ENCODE data around the gene DOCK2.

DOCK2 gene

DNA sequence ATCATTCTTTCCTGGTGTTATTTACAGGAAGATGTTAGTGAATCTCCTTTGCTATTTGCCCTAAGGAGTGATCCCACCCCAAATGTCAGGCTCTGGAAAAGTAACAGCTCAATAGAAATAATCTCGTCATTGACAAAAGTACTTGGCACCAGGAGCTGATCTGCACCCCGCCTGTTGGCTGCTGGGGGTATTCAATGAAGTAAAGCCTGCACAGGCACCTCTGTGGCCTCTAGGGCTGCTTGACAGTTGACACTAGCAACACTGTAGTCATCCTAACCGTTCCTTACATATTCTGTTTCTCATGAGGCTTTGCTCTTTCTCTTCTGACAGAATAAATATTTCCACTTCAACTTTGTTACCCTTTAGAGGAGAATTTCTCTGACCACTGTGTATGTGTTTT, 103.4 kb downstream of the DOCK2 start:
- Histone ChIP-seq H3K27ac (no peak overlapping the region), H3K4me3 (no peak overlapping the region)
- DNase-seq (ENCODE audit: low spot score), result no peak
- TF ChIP-seq, protein P1, sequence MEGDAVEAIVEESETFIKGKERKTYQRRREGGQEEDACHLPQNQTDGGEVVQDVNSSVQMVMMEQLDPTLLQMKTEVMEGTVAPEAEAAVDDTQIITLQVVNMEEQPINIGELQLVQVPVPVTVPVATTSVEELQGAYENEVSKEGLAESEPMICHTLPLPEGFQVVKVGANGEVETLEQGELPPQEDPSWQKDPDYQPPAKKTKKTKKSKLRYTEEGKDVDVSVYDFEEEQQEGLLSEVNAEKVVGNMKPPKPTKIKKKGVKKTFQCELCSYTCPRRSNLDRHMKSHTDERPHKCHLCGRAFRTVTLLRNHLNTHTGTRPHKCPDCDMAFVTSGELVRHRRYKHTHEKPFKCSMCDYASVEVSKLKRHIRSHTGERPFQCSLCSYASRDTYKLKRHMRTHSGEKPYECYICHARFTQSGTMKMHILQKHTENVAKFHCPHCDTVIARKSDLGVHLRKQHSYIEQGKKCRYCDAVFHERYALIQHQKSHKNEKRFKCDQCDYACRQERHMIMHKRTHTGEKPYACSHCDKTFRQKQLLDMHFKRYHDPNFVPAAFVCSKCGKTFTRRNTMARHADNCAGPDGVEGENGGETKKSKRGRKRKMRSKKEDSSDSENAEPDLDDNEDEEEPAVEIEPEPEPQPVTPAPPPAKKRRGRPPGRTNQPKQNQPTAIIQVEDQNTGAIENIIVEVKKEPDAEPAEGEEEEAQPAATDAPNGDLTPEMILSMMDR (IDR thresholded peaks at IDR 0.05), result no peak

- TF ChIP-seq, protein P1 (IDR thresholded peaks at IDR 0.05), result no peak
- Histone ChIP-seq H3K27ac (no peak overlapping the region), H3K4me3 (no peak overlapping the region)
- no peak for DNase-seq (ENCODE audit: low spot score)
These were observed 105.8 kb downstream of the DOCK2 start for GRCh38 chr5:169742771-169743296.

GRCh38 chr5:169744336-169744735, 107.3 kb downstream of the DOCK2 start:
- no peak for DNase-seq (ENCODE audit: low spot score)
- H3K27ac ChIP-seq, result no peak overlapping the region
- TF ChIP-seq, protein P1 (IDR thresholded peaks at IDR 0.05), result no peak
- H3K4me3 ChIP-seq, result no peak overlapping the region

DNA sequence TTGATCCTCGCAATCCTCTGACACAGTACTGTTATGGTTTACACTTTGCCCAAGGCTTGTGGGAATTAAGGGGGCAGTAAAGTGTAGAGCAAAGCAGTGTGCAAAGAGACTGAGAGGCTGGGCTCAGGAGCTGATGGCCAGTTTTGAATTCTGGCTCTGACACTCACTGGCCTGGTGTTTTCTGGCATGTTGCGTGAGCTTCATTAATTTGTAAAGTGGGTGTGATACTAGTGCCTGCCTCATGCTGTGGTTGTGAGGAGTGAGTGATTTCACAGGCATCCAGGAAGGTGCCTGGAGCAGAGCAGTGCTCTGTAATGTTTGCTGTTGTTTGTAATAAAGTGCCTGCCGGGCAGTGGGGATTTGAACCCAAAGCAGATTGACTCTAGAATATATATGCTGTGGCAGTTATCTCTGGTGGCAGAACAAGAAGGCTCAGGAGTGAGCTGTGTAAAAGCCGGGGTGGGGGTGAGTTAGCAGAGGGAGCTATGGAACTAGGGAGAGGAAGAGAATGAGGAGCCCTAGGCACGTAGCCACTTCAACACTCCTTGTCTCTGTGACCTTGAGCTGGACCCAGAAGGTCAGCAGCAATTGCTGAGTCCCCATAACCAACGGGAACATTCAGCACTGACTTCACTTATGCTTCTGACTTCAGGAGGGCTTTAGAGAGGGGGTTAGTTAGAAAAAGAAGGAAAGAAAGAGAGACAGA, 108.5 kb downstream of the DOCK2 start:
- H3K27ac ChIP-seq, result no peak overlapping the region
- TF ChIP-seq, protein P1 (IDR thresholded peaks at IDR 0.05), result no peak
- DNase-seq (ENCODE audit: low spot score), result no peak
- no peak overlapping the region for H3K4me3 ChIP-seq

GRCh38 chr5:169746147-169746694, 109.1 kb downstream of the DOCK2 start:
- no peak overlapping the region for H3K27ac ChIP-seq
- TF ChIP-seq, protein P1 (IDR thresholded peaks at IDR 0.05), result no peak
- H3K4me3 ChIP-seq, result no peak overlapping the region

GRCh38 chr5:169748174-169748573, 111.1 kb downstream of the DOCK2 start:
- Histone ChIP-seq H3K27ac (no peak overlapping the region), H3K4me3 (no peak overlapping the region)
- DNase-seq (ENCODE audit: low spot score), result no peak
- TF ChIP-seq, protein P1 (IDR thresholded peaks at IDR 0.05), result no peak

More at GRCh38 chr5:169746147-169746694, 109.1 kb downstream of the DOCK2 start:
- no peak for DNase-seq (ENCODE audit: low spot score)

- TF ChIP-seq, protein P1 (IDR thresholded peaks at IDR 0.05), result no peak
- Histone ChIP-seq H3K4me3 (no peak overlapping the region), H3K27ac (no peak overlapping the region)
- DNase-seq (ENCODE audit: low spot score), result no peak
These were observed 112.2 kb downstream of the DOCK2 start for GRCh38 chr5:169749295-169749694.
